Liver (tissue), 9 donors: Measurements from ENCODE around the gene CMTR2. TPM values are rescaled to one million over a fixed set of nuclear protein-coding genes. Genes with fewer than 3 reads are reported as not detected.

Source experiments
- DNase-seq: peaks from one replicate; pipeline ENCODE4 v3.0.0-alpha.2; 2017; ENCODE audit warnings: low spot score
- H3K27ac ChIP-seq, 2 donors: one replicate each; pipeline ENCODE4 v1.7.0; 2013; ENCODE audit warnings: inconsistent platforms in 2 of 2, low read length in 2 of 2, control low read depth in 1 of 2, low read depth in 1 of 2, mild to moderate bottlenecking in 1 of 2
- H3K27me3 ChIP-seq, 4 donors: one replicate each; pipeline versions ENCODE4 v1.6.1 to v1.7.0; 2013; ENCODE audit warnings: low read length in 3 of 4, inconsistent platforms in 1 of 4, mild to moderate bottlenecking in 1 of 4, moderate library complexity in 1 of 4; ENCODE audit not compliant: control insufficient read depth in 4 of 4, insufficient read depth in 4 of 4
- H3K36me3 ChIP-seq, 4 donors: one replicate each; pipeline versions ENCODE4 v1.6.1 to v1.7.0; 2013; ENCODE audit warnings: low read length in 3 of 4, mild to moderate bottlenecking in 3 of 4, low read depth in 1 of 4, moderate library complexity in 1 of 4; ENCODE audit not compliant: control insufficient read depth in 4 of 4, insufficient read depth in 3 of 4
- H3K4me1 ChIP-seq, 4 donors: one replicate each; pipeline versions ENCODE4 v1.6.1 to v1.7.0; 2013; ENCODE audit warnings: low read length in 3 of 4, mild to moderate bottlenecking in 3 of 4, moderate library complexity in 1 of 4; ENCODE audit not compliant: control insufficient read depth in 4 of 4, insufficient read depth in 4 of 4
- H3K4me3 ChIP-seq, 3 donors: one replicate each; pipeline versions ENCODE4 v1.6.1 to v1.7.0; 2013; ENCODE audit warnings: low read length in 3 of 3, control low read depth in 1 of 3, low read depth in 1 of 3, mild to moderate bottlenecking in 1 of 3
- H3K9ac ChIP-seq, 2 donors: one replicate each; pipeline ENCODE4 v1.7.0; 2013; ENCODE audit warnings: low read length in 2 of 2, mild to moderate bottlenecking in 2 of 2, moderate library complexity in 2 of 2, control low read depth in 1 of 2, low read depth in 1 of 2
- H3K9me3 ChIP-seq, 4 donors: one replicate each; pipeline versions ENCODE4 v1.6.1 to v1.7.0; 2013; ENCODE audit warnings: low read length in 3 of 4; ENCODE audit not compliant: control insufficient read depth in 4 of 4
- ATF3 ChIP-seq: IDR thresholded peaks from 2 replicates; pipeline ENCODE4 v1.6.1; 2016; ENCODE audit warnings: antibody characterized with exemption
- CTCF ChIP-seq: fragments of 150-350 bp; IDR thresholded peaks from 2 replicates; pipeline ENCODE4 v1.5.1; 2017; ENCODE audit warnings: improper control_type of control experiment, low read depth, low read length; ENCODE audit not compliant: missing input control
- EGR1 ChIP-seq, 2 donors: IDR thresholded peaks; 2 replicates each; pipeline ENCODE4 v1.6.1; 2016 to 2018; ENCODE audit warnings: antibody characterized with exemption in 2 of 2, low read depth in 2 of 2
- FOXA1 ChIP-seq: IDR thresholded peaks from 2 replicates; pipeline ENCODE4 v1.6.1; 2016; ENCODE audit warnings: antibody characterized with exemption
- FOXA2 ChIP-seq: IDR thresholded peaks from 2 replicates; pipeline ENCODE4 v1.6.1; 2016; ENCODE audit warnings: antibody characterized with exemption
- GABPA ChIP-seq, 2 donors: IDR thresholded peaks in 1 of 2; conservative IDR thresholded peaks in 1 of 2; 2 replicates each; pipeline ENCODE4 v1.6.1; 2016; ENCODE audit warnings: antibody characterized with exemption in 2 of 2, mild to moderate bottlenecking in 1 of 2, moderate library complexity in 1 of 2
- HNF4A ChIP-seq, 2 donors: conservative IDR thresholded peaks; 2 replicates each; pipeline ENCODE4 v1.6.1; 2016; ENCODE audit warnings: antibody characterized with exemption in 2 of 2, mild to moderate bottlenecking in 2 of 2
- HNF4G ChIP-seq: IDR thresholded peaks from 2 replicates; pipeline ENCODE4 v1.6.1; 2016; ENCODE audit warnings: antibody characterized with exemption
- JUND ChIP-seq, 2 donors: IDR thresholded peaks; 2 replicates each; pipeline ENCODE4 v1.6.1; 2016; ENCODE audit warnings: antibody characterized with exemption in 2 of 2
- MAX ChIP-seq: IDR thresholded peaks from 2 replicates; pipeline ENCODE4 v1.6.1; 2016; ENCODE audit warnings: antibody characterized with exemption
- NR2F2 ChIP-seq: IDR thresholded peaks from 2 replicates; pipeline ENCODE4 v1.6.1; 2016; ENCODE audit warnings: antibody characterized with exemption
- RAD21 ChIP-seq, 2 donors: IDR thresholded peaks; 2 replicates each; pipeline ENCODE4 v1.6.1; 2016; ENCODE audit warnings: antibody characterized with exemption in 2 of 2, mild to moderate bottlenecking in 2 of 2
- RXRA ChIP-seq, 2 donors: IDR thresholded peaks; 2 replicates each; pipeline ENCODE4 v1.6.1; 2017 to 2018; ENCODE audit warnings: antibody characterized with exemption in 2 of 2, mild to moderate bottlenecking in 1 of 2
- SP1 ChIP-seq: IDR thresholded peaks from 2 replicates; pipeline ENCODE4 v1.6.1; 2018; ENCODE audit warnings: antibody characterized with exemption, mild to moderate bottlenecking
- TAF1 ChIP-seq: conservative IDR thresholded peaks from 2 replicates; pipeline ENCODE4 v1.6.1; 2016; ENCODE audit warnings: antibody characterized with exemption, mild to moderate bottlenecking
- YY1 ChIP-seq: IDR thresholded peaks from 2 replicates; pipeline ENCODE4 v1.6.1; 2016; ENCODE audit warnings: antibody characterized with exemption, mild to moderate bottlenecking
- ZBTB33 ChIP-seq: IDR thresholded peaks from 2 replicates; pipeline ENCODE4 v1.6.1; 2016; ENCODE audit warnings: antibody characterized with exemption
- WGBS: extraction: QIAGEN DNeasy Blood & Tissue Kit; methylation state at CpG from one replicate; pipeline ENCODE4 v1.1.7; 2013; 5-methylcytosine and 5-hydroxymethylcytosine counted together
- polyA plus RNA-seq, 2 donors: library from polyadenylated mRNA; stranded (reverse) in 1 of 2; unstranded in 1 of 2; fragments of 200-250 nt in 1 of 2; fragments of >200 nt in 1 of 2; fragmentation: Nextera tagmentation in 1 of 2; extraction: Ambion mirVana in 1 of 2; gene quantifications; one replicate each; pipeline versions ENCODE4 v1.2.1 to v1.2.3, GENCODE V29; 2013 to 2015
- total RNA-seq, 2 donors: library from RNA; depleted of rRNA; stranded (reverse); fragments of >200 nt; gene quantifications; one replicate each; pipeline ENCODE4 v1.2.3, GENCODE V29; 2014
- donor health status: healthy.
- donor health status: healthy.
- donor health status: healthy.
- donor health status: healthy.
- donor health status: healthy.

CMTR2 gene
- total and polyA plus RNA-seq, 4 donors: 6.8 to 28.0 (median 15.0) TPM

GRCh38 chr16:71260995-71261394, 28.2 kb downstream of the CMTR2 start:
- no peak for TF ChIP-seq MAX
- TF ChIP-seq TAF1: no peak
- TF ChIP-seq HNF4G: no peak
- no peak for TF ChIP-seq FOXA2
- no peak for TF ChIP-seq ZBTB33
- TF ChIP-seq NR2F2: no peak
- no peak for TF ChIP-seq ATF3
- no peak for TF ChIP-seq EGR1 (IDR thresholded peaks at IDR 0.05; ENCODE audit: low read depth in 2 of 2)
- no peak for TF ChIP-seq SP1
- no peak for TF ChIP-seq RXRA (IDR thresholded peaks at IDR 0.05)
- TF ChIP-seq CTCF: no peak
- TF ChIP-seq HNF4A (conservative IDR thresholded peaks at IDR 0.05): no peak
- no peak for TF ChIP-seq FOXA1
- TF ChIP-seq RAD21 (IDR thresholded peaks at IDR 0.05): no peak
- Histone ChIP-seq H3K4me3 (no peak overlapping the region), H3K27ac (no peak overlapping the region), H3K9ac (no peak overlapping the region), H3K36me3 (no peaks in the 10 kb centered on the region), H3K9me3 (no peaks in the 10 kb centered on the region), H3K4me1 (no peaks in the 10 kb centered on the region), H3K27me3 (no peaks in the 10 kb centered on the region)
- DNase-seq: no peak

GRCh38 chr16:71259086-71259485, 30.1 kb downstream of the CMTR2 start:
- Histone ChIP-seq H3K27ac (no peak overlapping the region), H3K9me3 (no peaks in the 10 kb centered on the region), H3K27me3 (no peaks in the 10 kb centered on the region), H3K4me3 (no peak overlapping the region), H3K4me1 (no peaks in the 10 kb centered on the region), H3K36me3 (no peaks in the 10 kb centered on the region), H3K9ac (no peak overlapping the region)
- no peak for DNase-seq
- WGBS: 78% methylated on average over 5 of the region's 5 CpGs
- no peak for TF ChIP-seq RXRA (IDR thresholded peaks at IDR 0.05)

GRCh38 chr16:71258372-71258771, 30.8 kb downstream of the CMTR2 start:
- no peak overlapping the region for H3K4me3 ChIP-seq
- no peaks in the 10 kb centered on the region for H3K9me3 ChIP-seq
- no peaks in the 10 kb centered on the region for H3K36me3 ChIP-seq
- no peaks in the 10 kb centered on the region for H3K4me1 ChIP-seq
- DNase-seq: no peak
- TF ChIP-seq YY1 (no peak), HNF4A (conservative IDR thresholded peaks at IDR 0.05) (no peak), GABPA (IDR thresholded peaks at IDR 0.05 in 1 of 2, conservative IDR thresholded peaks at IDR 0.05 in 1 of 2) (no peak), JUND (IDR thresholded peaks at IDR 0.05) (no peak), RXRA (IDR thresholded peaks at IDR 0.05) (no peak), ZBTB33 (no peak), FOXA2 (no peak), TAF1 (no peak), MAX (no peak), NR2F2 (no peak), SP1 (no peak), RAD21 (IDR thresholded peaks at IDR 0.05) (no peak), HNF4G (no peak)
- no peaks in the 10 kb centered on the region for H3K27me3 ChIP-seq
- no peak overlapping the region for H3K27ac ChIP-seq
- 75% methylated on average over 1 of the region's 1 CpG for WGBS
- H3K9ac ChIP-seq: no peak overlapping the region
